ENCODE data around the gene LGR5. TPM values are rescaled to one million over a fixed set of nuclear protein-coding genes. Genes with fewer than 3 reads are reported as not detected.

LGR5 gene
- total and polyA plus RNA-seq, 8 donors: 0.06 to 0.17 (median 0.11) TPM; not detected in 4

DNA sequence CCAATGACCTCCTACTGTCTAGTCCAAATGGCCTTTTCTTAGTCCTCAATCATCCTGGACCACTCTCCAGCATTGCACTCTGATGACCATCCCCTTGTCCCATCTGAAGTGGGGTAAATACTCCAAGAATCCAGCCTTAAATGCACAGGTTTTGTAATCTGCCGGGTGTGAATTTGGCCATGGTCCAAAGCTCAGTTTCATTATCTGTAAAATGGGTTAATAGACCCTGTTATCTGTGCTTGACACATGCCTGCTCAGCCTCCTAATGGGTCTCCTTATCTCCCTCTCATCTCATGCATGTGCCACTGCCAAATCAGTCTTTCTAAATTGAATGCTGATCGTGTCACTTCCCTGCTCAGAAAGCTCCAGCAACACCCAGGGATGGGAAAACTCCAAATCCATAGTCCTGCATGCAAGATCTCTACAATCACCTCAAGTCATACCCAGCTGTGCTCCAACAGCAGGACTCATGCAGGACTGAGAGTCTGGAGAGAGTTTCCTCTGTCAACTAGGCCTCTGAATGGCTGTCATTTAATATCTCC lies 22.3 kb downstream of the LGR5 start:
- intact Hi-C loops (cut with DNase I): no loop called here
- H3K9me3 ChIP-seq: no peaks in the 10 kb centered on the region
- FAIRE-seq (no peak), DNase-seq (no peak), ATAC-seq (no peak)
- no peaks in the 10 kb centered on the region for H3K4me1 ChIP-seq
- no peak overlapping the region for H3K4me3 ChIP-seq
- no peak overlapping the region for H3K27ac ChIP-seq
- peaks cover 0 to 6% (median 0%) of the 10 kb centered on the region in 4 donors for H3K27me3 ChIP-seq
- H3K36me3 ChIP-seq: no peaks in the 10 kb centered on the region
- 53 to 56% methylated on average over 2 of the region's 2 CpGs for WGBS, 2 donors
- TF ChIP-seq, protein P1, sequence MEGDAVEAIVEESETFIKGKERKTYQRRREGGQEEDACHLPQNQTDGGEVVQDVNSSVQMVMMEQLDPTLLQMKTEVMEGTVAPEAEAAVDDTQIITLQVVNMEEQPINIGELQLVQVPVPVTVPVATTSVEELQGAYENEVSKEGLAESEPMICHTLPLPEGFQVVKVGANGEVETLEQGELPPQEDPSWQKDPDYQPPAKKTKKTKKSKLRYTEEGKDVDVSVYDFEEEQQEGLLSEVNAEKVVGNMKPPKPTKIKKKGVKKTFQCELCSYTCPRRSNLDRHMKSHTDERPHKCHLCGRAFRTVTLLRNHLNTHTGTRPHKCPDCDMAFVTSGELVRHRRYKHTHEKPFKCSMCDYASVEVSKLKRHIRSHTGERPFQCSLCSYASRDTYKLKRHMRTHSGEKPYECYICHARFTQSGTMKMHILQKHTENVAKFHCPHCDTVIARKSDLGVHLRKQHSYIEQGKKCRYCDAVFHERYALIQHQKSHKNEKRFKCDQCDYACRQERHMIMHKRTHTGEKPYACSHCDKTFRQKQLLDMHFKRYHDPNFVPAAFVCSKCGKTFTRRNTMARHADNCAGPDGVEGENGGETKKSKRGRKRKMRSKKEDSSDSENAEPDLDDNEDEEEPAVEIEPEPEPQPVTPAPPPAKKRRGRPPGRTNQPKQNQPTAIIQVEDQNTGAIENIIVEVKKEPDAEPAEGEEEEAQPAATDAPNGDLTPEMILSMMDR (IDR thresholded peaks at IDR 0.05): no peak

DNA sequence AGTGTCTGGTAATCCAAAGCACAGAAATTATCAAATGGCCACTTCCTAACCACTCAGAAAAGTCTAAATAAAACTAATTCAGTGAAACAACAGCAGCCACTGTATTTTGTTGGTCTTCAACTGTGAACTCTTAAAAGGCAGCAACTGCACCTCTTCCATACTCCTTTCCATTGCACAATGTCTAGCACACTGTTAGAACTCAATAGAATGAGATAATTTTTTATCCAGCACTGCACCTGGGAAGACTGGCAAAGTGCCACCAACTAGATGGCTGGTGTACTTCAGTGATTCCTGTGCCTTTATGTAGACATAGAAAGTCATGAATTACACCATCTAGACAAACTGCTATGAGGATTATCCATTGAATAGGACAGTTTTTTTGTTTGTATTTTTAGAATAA lies 26.2 kb downstream of the LGR5 start:
- intact Hi-C loops (cut with DNase I): no loop called here
- FAIRE-seq (no peak), ATAC-seq (no peak), DNase-seq (no peak)
- H3K4me1 ChIP-seq: no peaks in the 10 kb centered on the region
- no peak overlapping the region for H3K4me3 ChIP-seq
- H3K9me3 ChIP-seq: no peaks in the 10 kb centered on the region
- no peak overlapping the region for H3K27ac ChIP-seq
- TF ChIP-seq, protein P1 (IDR thresholded peaks at IDR 0.05): no peak
- H3K36me3 ChIP-seq: no peaks in the 10 kb centered on the region
- peaks cover 0 to 6% (median 0%) of the 10 kb centered on the region in 4 donors for H3K27me3 ChIP-seq

DNA sequence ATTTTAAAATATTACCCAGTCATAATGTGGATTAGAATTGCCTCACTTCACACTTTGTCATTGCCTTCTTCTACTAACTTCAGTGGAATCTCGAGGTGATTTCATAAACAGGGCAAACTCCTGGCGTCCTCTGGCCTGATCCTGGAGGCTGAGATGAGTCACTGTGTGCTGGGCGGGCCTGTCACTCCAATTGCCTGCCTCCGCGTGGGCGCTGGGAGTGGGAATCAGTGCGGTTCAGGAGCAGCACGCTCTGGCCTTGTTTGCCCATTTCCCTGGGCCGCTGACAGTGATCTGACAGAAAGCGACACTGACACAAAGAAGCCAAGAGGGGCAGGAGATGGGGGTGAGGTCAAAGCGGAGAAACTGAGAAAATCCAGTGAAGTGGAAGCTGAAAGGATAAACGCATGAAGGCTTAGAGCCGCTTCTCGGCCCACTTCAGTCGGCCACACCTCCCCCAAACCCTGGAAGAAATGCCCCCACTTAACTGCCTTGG lies 29.7 kb downstream of the LGR5 start:
- H3K4me1 ChIP-seq: no peaks in the 10 kb centered on the region
- no peak for FAIRE-seq

DNA sequence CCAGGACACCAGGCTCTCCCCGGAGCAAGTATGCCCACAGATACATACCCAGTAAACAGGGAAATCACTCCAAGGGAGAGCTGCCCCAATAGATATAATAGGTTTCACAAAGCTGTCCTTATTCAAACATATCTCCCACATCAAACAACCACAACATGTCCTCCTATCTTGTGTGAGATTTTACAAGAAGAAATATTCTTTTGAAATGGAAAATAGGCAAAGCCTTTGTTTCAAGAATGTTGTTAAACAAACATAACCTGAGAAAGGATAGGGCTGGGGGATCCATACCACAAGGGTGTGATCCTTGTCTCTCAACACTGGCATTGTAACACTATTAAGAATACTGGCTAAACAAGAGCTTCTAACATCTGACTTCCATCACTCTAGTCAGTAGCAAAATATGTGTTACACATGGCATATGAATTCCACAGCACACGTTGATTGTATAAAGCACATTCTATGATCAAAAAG lies 32.9 kb downstream of the LGR5 start:
- ATAC-seq: no peak
- Histone ChIP-seq H3K27ac (no peak overlapping the region), H3K4me1 (no peaks in the 10 kb centered on the region), H3K27me3 (no peaks in the 10 kb centered on the region), H3K4me3 (no peak overlapping the region), H3K36me3 (no peaks in the 10 kb centered on the region), H3K9me3 (no peaks in the 10 kb centered on the region)
- TF ChIP-seq, protein P1 (IDR thresholded peaks at IDR 0.05): no peak
- no peak for DNase-seq
- WGBS, 2 donors: 26 to 42% methylated on average over 2 of the region's 2 CpGs
- no peak for FAIRE-seq
- intact Hi-C loops (cut with DNase I): no loop called here

More for the DNA sequence above, 29.7 kb downstream of the LGR5 start:
- Histone ChIP-seq H3K4me3 (no peak overlapping the region), H3K36me3 (no peaks in the 10 kb centered on the region), H3K27me3 (peaks cover 0 to 5% (median 0%) of the 10 kb centered on the region in 4 donors), H3K27ac (no peak overlapping the region), H3K9me3 (no peaks in the 10 kb centered on the region)
- intact Hi-C loops (cut with DNase I): no loop called here
- DNase-seq (no peak), ATAC-seq (no peak)
- WGBS, 2 donors: 74 to 77% methylated on average over 15 of the region's 15 CpGs
- TF ChIP-seq, protein P1 (IDR thresholded peaks at IDR 0.05): no peak

DNA sequence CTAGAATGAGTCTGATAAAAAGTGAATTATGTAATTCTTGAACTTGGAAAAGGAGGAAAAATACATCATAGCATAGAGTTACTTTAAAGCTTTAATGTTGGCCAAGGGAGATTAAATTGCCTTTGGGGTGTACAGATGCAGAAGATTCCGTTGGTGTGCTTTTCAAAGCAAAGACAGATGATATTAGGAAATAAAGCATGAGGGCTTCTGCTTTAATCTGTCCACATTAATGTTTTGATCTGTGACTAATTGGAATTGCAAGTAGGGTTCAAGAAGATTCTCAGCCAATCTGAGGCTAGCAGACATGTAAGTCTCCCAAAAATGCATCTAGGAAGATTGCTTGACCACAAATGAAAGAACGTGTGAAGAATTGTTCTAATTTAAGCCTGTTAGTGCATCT lies 35.2 kb downstream of the LGR5 start:
- WGBS, 2 donors: 54 to 74% methylated on average over 2 of the region's 2 CpGs

More for the DNA sequence above, 35.2 kb downstream of the LGR5 start:
- Histone ChIP-seq H3K36me3 (no peaks in the 10 kb centered on the region), H3K4me1 (no peaks in the 10 kb centered on the region), H3K27me3 (no peaks in the 10 kb centered on the region), H3K9me3 (no peaks in the 10 kb centered on the region), H3K27ac (no peak overlapping the region), H3K4me3 (no peak overlapping the region)
- ATAC-seq: no peak
- TF ChIP-seq, protein P1 (IDR thresholded peaks at IDR 0.05): no peak
- no peak for FAIRE-seq
- intact Hi-C loops (cut with DNase I): no loop called here
- no peak for DNase-seq
